ENCODE measurements around the gene LPA. TPM values are rescaled to one million over a fixed set of nuclear protein-coding genes. Genes with fewer than 3 reads are reported as not detected.
"Not testable (repeated sequence)": the region's sequence is repeated elsewhere in the genome, so short reads cannot be mapped to it uniquely, and the experiment has no call there.

LPA gene, protein sequence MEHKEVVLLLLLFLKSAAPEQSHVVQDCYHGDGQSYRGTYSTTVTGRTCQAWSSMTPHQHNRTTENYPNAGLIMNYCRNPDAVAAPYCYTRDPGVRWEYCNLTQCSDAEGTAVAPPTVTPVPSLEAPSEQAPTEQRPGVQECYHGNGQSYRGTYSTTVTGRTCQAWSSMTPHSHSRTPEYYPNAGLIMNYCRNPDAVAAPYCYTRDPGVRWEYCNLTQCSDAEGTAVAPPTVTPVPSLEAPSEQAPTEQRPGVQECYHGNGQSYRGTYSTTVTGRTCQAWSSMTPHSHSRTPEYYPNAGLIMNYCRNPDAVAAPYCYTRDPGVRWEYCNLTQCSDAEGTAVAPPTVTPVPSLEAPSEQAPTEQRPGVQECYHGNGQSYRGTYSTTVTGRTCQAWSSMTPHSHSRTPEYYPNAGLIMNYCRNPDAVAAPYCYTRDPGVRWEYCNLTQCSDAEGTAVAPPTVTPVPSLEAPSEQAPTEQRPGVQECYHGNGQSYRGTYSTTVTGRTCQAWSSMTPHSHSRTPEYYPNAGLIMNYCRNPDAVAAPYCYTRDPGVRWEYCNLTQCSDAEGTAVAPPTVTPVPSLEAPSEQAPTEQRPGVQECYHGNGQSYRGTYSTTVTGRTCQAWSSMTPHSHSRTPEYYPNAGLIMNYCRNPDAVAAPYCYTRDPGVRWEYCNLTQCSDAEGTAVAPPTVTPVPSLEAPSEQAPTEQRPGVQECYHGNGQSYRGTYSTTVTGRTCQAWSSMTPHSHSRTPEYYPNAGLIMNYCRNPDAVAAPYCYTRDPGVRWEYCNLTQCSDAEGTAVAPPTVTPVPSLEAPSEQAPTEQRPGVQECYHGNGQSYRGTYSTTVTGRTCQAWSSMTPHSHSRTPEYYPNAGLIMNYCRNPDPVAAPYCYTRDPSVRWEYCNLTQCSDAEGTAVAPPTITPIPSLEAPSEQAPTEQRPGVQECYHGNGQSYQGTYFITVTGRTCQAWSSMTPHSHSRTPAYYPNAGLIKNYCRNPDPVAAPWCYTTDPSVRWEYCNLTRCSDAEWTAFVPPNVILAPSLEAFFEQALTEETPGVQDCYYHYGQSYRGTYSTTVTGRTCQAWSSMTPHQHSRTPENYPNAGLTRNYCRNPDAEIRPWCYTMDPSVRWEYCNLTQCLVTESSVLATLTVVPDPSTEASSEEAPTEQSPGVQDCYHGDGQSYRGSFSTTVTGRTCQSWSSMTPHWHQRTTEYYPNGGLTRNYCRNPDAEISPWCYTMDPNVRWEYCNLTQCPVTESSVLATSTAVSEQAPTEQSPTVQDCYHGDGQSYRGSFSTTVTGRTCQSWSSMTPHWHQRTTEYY (N-terminal part only)
- 1.4 TPM for total RNA-seq

DNA sequence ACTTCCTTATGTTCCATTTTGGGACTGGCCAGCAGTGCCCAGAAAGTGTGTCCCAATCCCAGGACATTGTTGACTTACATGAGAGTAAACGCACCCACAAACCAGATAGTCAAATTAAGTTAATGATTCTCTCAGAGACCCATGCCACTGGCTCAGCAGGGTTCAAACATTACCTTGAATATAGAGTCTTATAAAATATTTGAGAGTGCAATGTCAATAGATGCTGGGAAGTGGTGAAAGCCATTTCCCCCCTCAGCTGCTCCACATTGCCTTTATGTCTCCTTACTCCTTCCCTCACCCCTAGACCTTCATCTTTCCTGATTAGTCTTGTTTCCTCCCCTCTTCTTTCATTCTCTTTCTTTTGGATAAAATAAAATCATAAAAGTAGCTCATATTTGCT, at the start of gene LPA:
TSS of gene LPA (minus strand) at position 78 of the 400 bp plus-strand sequence. CDS start at position 17, 61 bp downstream.
- not testable (repeated sequence) for DNase-seq

GRCh38 chr6:160708993-160709392, 44.9 kb upstream of the LPA start:
- DNase-seq, result not testable (repeated sequence)

DNA sequence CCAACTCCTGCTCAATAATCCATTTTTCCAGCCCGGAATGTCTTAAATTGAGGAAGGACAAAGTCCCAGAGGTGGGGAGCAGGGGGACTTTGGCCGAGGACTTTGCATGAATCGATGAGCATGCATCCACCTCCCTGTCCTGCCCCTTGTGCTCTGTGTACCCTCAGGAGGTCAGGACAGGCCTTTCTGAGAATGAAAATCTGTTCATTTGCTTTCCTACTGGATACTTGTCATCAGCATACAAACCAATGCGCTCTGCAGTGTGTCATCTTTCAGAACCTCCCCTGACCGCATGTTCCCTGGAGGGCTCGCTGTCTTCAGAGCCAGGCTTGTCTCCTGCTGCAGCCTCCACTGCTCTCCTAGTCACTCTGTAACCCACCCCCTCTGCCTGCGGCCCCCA, 40.6 kb upstream of the LPA start:
- DNase-seq, result not testable (repeated sequence)

DNA sequence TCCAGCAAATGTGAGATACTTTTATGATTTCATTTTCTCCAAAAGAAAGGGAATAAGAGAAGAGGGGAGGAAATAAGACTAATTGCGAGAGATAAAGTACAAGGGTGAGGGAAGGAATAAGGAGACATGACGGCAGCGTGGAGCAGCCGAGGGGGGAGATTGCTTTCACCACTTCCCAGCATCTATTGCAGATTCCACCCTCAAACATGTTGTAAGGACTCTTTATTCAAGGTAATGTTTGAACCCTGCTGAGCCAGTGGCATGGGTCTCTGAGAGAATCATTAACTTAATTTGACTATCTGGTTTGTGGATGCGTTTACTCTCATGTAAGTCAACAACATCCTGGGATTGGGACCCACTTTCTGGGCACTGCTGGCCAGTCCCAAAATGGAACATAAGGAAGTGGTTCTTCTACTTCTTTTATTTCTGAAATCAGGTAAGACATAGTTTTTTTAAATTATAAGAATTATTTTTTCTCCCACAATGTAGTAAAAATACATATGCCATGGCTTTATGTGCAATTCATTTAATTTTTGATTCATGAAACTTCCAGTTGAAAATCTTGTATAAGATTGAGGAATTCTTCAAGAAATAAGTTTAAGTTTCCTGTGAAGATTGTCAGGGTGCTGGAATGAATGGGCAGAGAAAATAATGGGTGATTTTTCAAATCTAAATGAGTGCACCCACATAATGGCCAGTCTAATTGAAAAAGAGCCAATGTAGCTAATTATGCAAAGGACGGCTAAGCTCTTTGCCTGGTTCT, 38.0 kb upstream of the LPA start, which contains the start of gene PLG:
TSS of gene PLG (plus strand) at position 327 of the 763 bp plus-strand sequence. CDS start at position 388, 61 bp downstream.
- not testable (repeated sequence) for DNase-seq

DNA sequence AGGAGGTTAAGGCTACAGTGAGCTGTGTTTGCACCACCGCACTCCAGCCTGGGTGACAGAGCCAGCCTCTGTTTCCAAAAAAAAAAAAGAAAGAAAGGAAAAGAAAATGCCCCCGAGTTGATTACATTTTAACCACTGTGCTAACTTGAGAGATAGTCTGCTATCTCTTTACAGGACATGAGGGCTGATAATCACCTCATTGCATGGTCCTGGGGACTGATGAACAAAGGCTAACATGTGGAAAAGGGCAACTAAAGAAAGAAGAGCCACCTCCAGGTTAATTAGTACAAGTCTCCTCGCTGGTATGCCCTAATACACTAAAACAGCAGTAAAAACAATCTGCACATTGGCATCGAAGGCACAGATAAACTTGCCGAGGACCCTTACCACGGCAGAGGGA, 33.8 kb upstream of the LPA start:
- DNase-seq, result no peak

- DNase-seq, result not testable (repeated sequence)
Observed at GRCh38 chr6:160696884-160697283, 32.8 kb upstream of the LPA start.

GRCh38 chr6:160695622-160696021, 31.5 kb upstream of the LPA start:
- DNase-seq, result not testable (repeated sequence)

DNA sequence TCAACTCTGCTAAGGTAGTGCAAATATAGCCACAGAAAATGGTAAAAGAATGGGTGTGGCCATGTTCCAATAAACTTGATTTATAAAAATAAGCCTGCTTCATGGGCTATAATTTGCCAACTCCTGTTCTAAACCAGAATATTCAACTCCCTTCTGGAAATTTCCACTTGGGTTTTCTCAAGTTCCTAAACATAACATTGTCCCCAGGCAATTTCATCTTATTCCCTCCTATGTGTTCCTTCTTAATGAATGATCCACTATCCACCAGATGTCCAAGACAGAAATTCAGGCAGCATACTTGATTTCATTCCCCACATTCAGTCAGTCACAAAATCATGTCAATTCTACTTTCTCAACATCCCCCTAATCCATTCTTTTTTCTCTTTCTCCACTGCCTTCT, 30.9 kb upstream of the LPA start:
- not testable (repeated sequence) for DNase-seq

GRCh38 chr6:160692369-160692959, 28.4 kb upstream of the LPA start:
- no peak for DNase-seq

GRCh38 chr6:160691617-160692016, 27.5 kb upstream of the LPA start:
- no peak for DNase-seq

DNA sequence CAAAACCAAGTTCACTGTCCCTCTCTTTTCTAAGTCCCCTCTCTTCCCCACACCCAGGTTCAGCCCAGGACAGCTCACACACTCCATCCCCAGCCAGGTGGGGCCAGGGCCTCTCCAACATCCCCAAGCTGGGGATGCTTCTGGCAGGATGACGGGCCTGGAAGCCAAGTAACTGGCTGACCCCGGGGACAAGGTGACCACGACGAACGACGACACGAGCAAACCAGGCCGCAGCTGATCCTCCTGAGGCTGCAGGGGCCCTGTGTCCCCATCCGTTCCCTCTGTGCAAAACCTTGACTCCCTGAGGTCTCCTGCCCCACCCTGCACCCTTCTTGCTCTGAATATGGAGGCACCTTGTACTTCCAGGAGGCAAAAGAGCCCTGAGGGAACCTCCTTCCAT, 26.4 kb upstream of the LPA start:
- DNase-seq, result no peak

DNA sequence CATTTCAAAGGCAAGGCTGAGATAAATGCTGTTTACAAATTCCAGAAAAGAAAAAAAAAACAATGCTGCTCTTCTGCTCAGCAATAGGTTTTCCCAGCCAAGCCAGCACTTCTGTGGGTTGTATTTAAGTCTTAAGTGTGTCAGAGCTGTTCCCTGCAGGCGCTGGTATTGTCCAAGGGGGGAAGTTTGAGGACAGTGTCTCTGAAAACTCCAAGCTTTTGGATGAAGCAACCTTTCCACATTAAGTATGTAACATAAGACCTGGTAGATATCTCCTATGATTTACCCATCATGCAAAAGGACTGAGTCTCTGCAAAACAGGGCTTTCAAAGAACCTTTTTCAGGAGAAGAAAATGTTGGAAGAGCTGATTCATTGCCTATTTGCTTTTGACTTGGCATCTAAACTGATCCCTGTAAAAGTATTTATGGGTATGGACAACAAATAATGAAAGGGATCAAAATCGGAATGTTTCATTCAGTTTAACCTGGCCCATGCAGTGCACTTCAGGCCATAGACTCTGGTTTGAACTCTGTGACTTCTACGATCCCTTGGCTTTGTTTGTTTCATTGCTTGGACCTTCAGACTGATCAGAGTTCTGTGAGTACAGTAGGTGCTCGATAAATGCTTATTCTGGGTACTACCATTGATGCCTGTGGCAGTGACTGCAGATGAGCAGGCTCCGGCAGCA, 21.8 kb upstream of the LPA start:
- DNase-seq, result no peak

GRCh38 chr6:160685101-160685761, 21.2 kb upstream of the LPA start:
- DNase-seq, result not testable (repeated sequence)

DNA sequence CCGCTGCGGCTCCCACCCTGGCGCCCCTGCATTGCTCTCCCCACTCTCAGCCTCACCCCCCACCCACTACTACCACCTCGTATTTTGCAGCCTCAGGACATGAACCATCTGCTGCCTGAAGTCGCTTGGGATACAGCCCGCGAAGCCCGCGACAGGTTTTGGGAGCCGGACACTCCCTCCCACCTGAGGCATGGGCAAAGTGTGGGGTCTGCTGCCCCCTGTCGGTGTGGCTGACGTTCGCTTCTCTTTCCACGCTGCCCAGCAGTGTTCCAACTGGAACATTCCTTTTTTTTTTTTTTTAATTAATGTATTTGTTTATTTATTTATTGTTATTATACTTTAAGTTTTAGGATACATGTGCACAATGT, 15.3 kb upstream of the LPA start:
- DNase-seq, result no peak

- DNase-seq, result no peak
Observed at GRCh38 chr6:160678744-160679401, 14.8 kb upstream of the LPA start.

DNA sequence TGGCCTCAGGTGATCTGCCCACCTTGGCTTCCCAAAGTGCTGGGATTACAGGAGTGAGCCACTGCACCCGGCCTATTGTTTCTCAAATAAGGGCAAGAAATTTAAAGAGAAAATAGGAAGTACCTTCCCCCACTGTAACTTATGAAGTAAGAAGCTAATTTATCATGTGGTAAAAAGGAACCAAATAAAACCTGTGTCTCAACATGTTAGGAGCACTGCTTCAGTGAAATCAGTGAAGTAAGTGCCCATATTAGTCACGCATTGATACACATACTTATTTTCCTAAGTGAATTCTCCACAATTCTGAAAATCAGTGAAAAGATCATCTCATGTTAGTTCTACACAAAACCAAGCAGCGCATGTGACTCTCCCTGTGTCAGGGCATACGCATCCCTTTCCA, 14.2 kb upstream of the LPA start:
- DNase-seq, result no peak

- not testable (repeated sequence) for DNase-seq
Observed at GRCh38 chr6:160676418-160676817, 12.3 kb upstream of the LPA start.

GRCh38 chr6:160668589-160668988, 4.5 kb upstream of the LPA start:
- DNase-seq, result no peak
